SU-DHL-6 (cell line): ENCODE results near the gene HOXB6.

Experiments
- H2AFZ ChIP-seq: fragments of 200-600 bp; sonication (generic); 2 replicates; pipeline ENCODE4 v1.6.1; 2014; ENCODE audit warnings: low read depth, mild to moderate bottlenecking, moderate library complexity, mixed read lengths, antibody characterized with exemption, low read length; ENCODE audit not compliant: severe bottlenecking
- H3F3A ChIP-seq: fragments of 200-600 bp; shearing (Covaris generic); 2 replicates; pipeline ENCODE4 v1.6.0; 2016; ENCODE audit warnings: antibody characterized with exemption, mild to moderate bottlenecking; ENCODE audit not compliant: insufficient read depth
- H3K27ac ChIP-seq: fragments of 200-600 bp; sonication (generic); 2 replicates; pipeline ENCODE4 v1.5.1; 2016; ENCODE audit warnings: low read depth, mild to moderate bottlenecking, low read length, moderate library complexity, mixed read lengths
- H3K27me3 ChIP-seq: fragments of 200-600 bp; sonication (generic), shearing (Covaris generic); 2 replicates; pipeline ENCODE4 v1.6.0; 2014; ENCODE audit warnings: mild to moderate bottlenecking, low read length
- H3K36me3 ChIP-seq: fragments of 200-600 bp; sonication (generic); 2 replicates; pipeline ENCODE4 v1.6.1; 2014; ENCODE audit warnings: mild to moderate bottlenecking, low read length, mixed read lengths
- H3K4me2 ChIP-seq: fragments of 300-600, 200-600 bp; shearing (Covaris generic), sonication (generic); 2 replicates; pipeline ENCODE4 v1.6.0; 2014; ENCODE audit warnings: low read length, low read depth, mild to moderate bottlenecking; ENCODE audit not compliant: poor library complexity, severe bottlenecking
- H3K4me3 ChIP-seq: fragments of 200-600 bp; sonication (generic); 2 replicates; pipeline ENCODE4 v1.5.1; 2014; ENCODE audit warnings: antibody characterized with exemption, low read length, mild to moderate bottlenecking, mixed read lengths; ENCODE audit not compliant: insufficient read depth, poor library complexity, severe bottlenecking
- H3K79me2 ChIP-seq: fragments of 200-600 bp; sonication (generic); 2 replicates; pipeline ENCODE4 v1.6.1; 2014; ENCODE audit warnings: mild to moderate bottlenecking, low read length, moderate library complexity; ENCODE audit not compliant: insufficient read depth
- H3K9ac ChIP-seq: fragments of 200-600 bp; sonication (generic); 2 replicates; pipeline ENCODE4 v1.7.0; 2014; ENCODE audit warnings: mild to moderate bottlenecking, low read length
- H3K9me2 ChIP-seq: fragments of 200-600 bp; sonication (generic); replicated peaks from 2 replicates; pipeline ENCODE4 v1.6.1; 2014; ENCODE audit warnings: low read length; ENCODE audit not compliant: insufficient read depth
- H3K9me3 ChIP-seq: fragments of 200-600 bp; sonication (generic); 2 replicates; pipeline ENCODE4 v1.6.1; 2014; ENCODE audit warnings: low read length, mixed read lengths; ENCODE audit not compliant: insufficient read depth
- H4K20me1 ChIP-seq: fragments of 200-600 bp; sonication (generic); 2 replicates; pipeline ENCODE4 v1.6.1; 2014; ENCODE audit warnings: low read depth, mild to moderate bottlenecking, antibody characterized with exemption, low read length, moderate library complexity, mixed read lengths
- CTCF ChIP-seq: fragments of 200-600 bp; sonication (generic); IDR thresholded peaks from one replicate; pipeline ENCODE4 v1.5.1; 2017; ENCODE audit warnings: antibody characterized with exemption, mild to moderate bottlenecking, low read length, moderate library complexity; ENCODE audit not compliant: insufficient read depth, poor library complexity, severe bottlenecking
- EZH2phosphoT487 ChIP-seq: fragments of 200-600 bp; sonication (generic), shearing (Covaris generic); conservative IDR thresholded peaks from 2 replicates; pipeline ENCODE4 v1.6.1; 2018; ENCODE audit warnings: mild to moderate bottlenecking, antibody characterized with exemption, low read length, moderate library complexity, mixed read lengths

HOXB6 gene

GRCh38 chr17:48601539-48602425 lies 3.0 kb downstream of the HOXB6 start:
- TF ChIP-seq EZH2phosphoT487 (no peak), CTCF (no peak)
- Histone ChIP-seq H3K9ac (no peak overlapping the region), H2AFZ (no peak overlapping the region), H3K27ac (no peak overlapping the region), H4K20me1 (no peaks in the 10 kb centered on the region), H3K4me2 (no peak overlapping the region), H3F3A (no peaks in the 10 kb centered on the region), H3K9me2 (no peaks in the 10 kb centered on the region), H3K79me2 (no peaks in the 10 kb centered on the region), H3K4me3 (no peak overlapping the region), H3K27me3 (no peaks in the 10 kb centered on the region), H3K9me3 (no peaks in the 10 kb centered on the region), H3K36me3 (no peaks in the 10 kb centered on the region)

- Histone ChIP-seq H4K20me1 (no peaks in the 10 kb centered on the region), H3K9ac (no peak overlapping the region), H3F3A (no peaks in the 10 kb centered on the region), H3K27me3 (no peaks in the 10 kb centered on the region), H3K4me2 (no peak overlapping the region), H3K36me3 (no peaks in the 10 kb centered on the region), H3K9me3 (no peaks in the 10 kb centered on the region), H3K79me2 (no peaks in the 10 kb centered on the region), H3K9me2 (no peaks in the 10 kb centered on the region), H3K27ac (no peak overlapping the region), H2AFZ (no peak overlapping the region), H3K4me3 (no peak overlapping the region)
- TF ChIP-seq CTCF = no peak
- no peak for TF ChIP-seq EZH2phosphoT487
Observed at GRCh38 chr17:48601207-48601538, 3.6 kb downstream of the HOXB6 start.

- Histone ChIP-seq H3K36me3 (no peaks in the 10 kb centered on the region), H2AFZ (no peak overlapping the region), H3K27me3 (no peaks in the 10 kb centered on the region), H3K4me3 (no peak overlapping the region), H3K4me2 (no peak overlapping the region), H3K27ac (no peak overlapping the region), H3K79me2 (no peaks in the 10 kb centered on the region), H3F3A (no peaks in the 10 kb centered on the region), H3K9ac (no peak overlapping the region), H3K9me2 (no peaks in the 10 kb centered on the region), H3K9me3 (no peaks in the 10 kb centered on the region), H4K20me1 (no peaks in the 10 kb centered on the region)
- no peak for TF ChIP-seq CTCF
- TF ChIP-seq EZH2phosphoT487 = no peak
Observed at GRCh38 chr17:48600244-48601098, 4.3 kb downstream of the HOXB6 start.
